CD4-positive, alpha-beta T cell (primary cell): Measurements from ENCODE around the gene BABAM2. TPM values are rescaled to one million over a fixed set of nuclear protein-coding genes. Genes with fewer than 3 reads are reported as not detected.

ENCODE experiments used
- ATAC-seq: fragments of 200-7000 bp; cut with Tn5 transposase; one replicate; pipeline ENCODE4 v1.10.0; 2022; ENCODE audit warnings: mild to moderate bottlenecking; ENCODE audit not compliant: poor library complexity
- CTCF ChIA-PET: fragments of 350-600 bp; sonication (Branson Sonifier 250); formaldehyde crosslinking; loops from one replicate; lab custom pipeline; 2021; ENCODE audit warnings: antibody characterized with exemption, inconsistent platforms; lab: Charles Lee
- POLR2A ChIA-PET: fragments of 350-600 bp; sonication (Branson Sonifier 250); formaldehyde crosslinking; loops from one replicate; lab custom pipeline; 2021; ENCODE audit warnings: antibody characterized with exemption, inconsistent platforms; lab: Charles Lee
- DNase-seq, 14 experiments: peaks; one replicate each; pipeline ENCODE4 v3.0.0-alpha.2; 2013 to 2020; ENCODE audit warnings: mixed read lengths in 2 of 14
- H3K27ac ChIP-seq, 2 donors: one replicate each; pipeline versions ENCODE4 v1.5.1 to v1.7.0; 2013; ENCODE audit warnings: low read length in 2 of 2, low read depth in 1 of 2, mild to moderate bottlenecking in 1 of 2
- H3K27me3 ChIP-seq, 2 experiments: 1 replicate in 1 of 2; 2 replicates in 1 of 2; pipeline versions ENCODE4 v1.6.1 to v1.7.0; 2013; ENCODE audit warnings: low read length in 2 of 2, control low read depth in 1 of 2, mild to moderate bottlenecking in 1 of 2, moderate library complexity in 1 of 2; ENCODE audit not compliant: insufficient read depth in 2 of 2, control insufficient read depth in 1 of 2
- H3K36me3 ChIP-seq: one replicate; pipeline ENCODE4 v1.6.1; 2013; ENCODE audit warnings: low read length, control low read depth; ENCODE audit not compliant: insufficient read depth
- H3K4me1 ChIP-seq: one replicate; pipeline ENCODE4 v1.6.1; 2013; ENCODE audit warnings: low read length, control low read depth; ENCODE audit not compliant: insufficient read depth
- H3K4me3 ChIP-seq: one replicate; pipeline ENCODE4 v1.5.1; 2013; ENCODE audit warnings: mild to moderate bottlenecking, low read length, moderate library complexity
- H3K9me3 ChIP-seq, 2 experiments: 1 replicate in 1 of 2; 2 replicates in 1 of 2; pipeline versions ENCODE4 v1.6.1 to v1.7.0; 2013; ENCODE audit warnings: low read length in 2 of 2, mild to moderate bottlenecking in 2 of 2, control low read depth in 1 of 2, moderate library complexity in 1 of 2; ENCODE audit not compliant: control insufficient read depth in 1 of 2, insufficient read depth in 1 of 2
- H3K27ac Mint-ChIP-seq: one replicate; pipeline ENCODE4 v1.8.0; 2020; ENCODE audit warnings: mixed read lengths
- H3K27me3 Mint-ChIP-seq: one replicate; pipeline ENCODE4 v1.8.0; 2021; ENCODE audit warnings: mixed read lengths
- H3K36me3 Mint-ChIP-seq: one replicate; pipeline ENCODE4 v1.8.0; 2021; ENCODE audit warnings: low read depth, mixed read lengths
- H3K4me1 Mint-ChIP-seq: one replicate; pipeline ENCODE4 v1.8.0; 2021; ENCODE audit warnings: low read depth, mixed read lengths
- H3K4me3 Mint-ChIP-seq: one replicate; pipeline ENCODE4 v1.8.0; 2020; ENCODE audit warnings: mild to moderate bottlenecking, mixed read lengths
- H3K9me3 Mint-ChIP-seq: one replicate; pipeline ENCODE4 v1.8.0; 2020; ENCODE audit warnings: mixed read lengths
- intact Hi-C, 2 experiments: fragments of 100-400 bp; cut with DNase I in 1 of 2; cut with micrococcal nuclease in 1 of 2; formaldehyde crosslinking; loops; one replicate each; pipeline versions ENCODE4 v1.15.1 to v1.9.0; 2023 to 2025; cut with DNase I, micrococcal nuclease
- total RNA-seq, 174 experiments: library from RNA in 2 of 174; stranded (reverse) in 2 of 174; gene quantifications; one replicate each; pipeline ENCODE4 v1.2.3 and lab custom pipeline; 2021 to 2026
- TF ChIP-seq, protein P1 (sequence below): fragments of 200-600 bp; IDR thresholded peaks from one replicate; pipeline ENCODE4 v1.8.0; 2022; ENCODE audit warnings: antibody characterized with exemption, mild to moderate bottlenecking

BABAM2 gene
- total RNA-seq, 2 experiments from 2014 or later = 29.2 to 32.8 TPM

DNA sequence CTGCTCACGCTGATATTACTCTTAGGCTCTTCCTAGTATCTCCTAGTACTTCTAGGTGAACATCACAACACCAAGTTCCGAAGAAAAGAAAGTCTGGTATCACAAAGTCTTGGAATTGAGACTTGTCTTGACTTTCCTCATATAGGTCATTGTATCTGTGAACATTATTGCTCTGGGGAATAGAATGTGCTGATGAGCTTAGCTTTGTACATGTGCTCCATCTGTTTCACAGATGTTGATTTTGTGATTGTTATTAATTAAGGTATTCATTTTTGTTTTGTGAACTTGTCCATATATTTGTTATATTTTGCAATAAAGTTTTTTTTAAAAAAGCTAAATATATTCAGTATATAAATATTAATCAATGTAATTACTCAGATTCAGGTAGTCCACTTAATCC, 111.7 kb downstream of the BABAM2 start:
- no peaks in the 10 kb centered on the region for H3K27me3 Mint-ChIP-seq
- H3K36me3 ChIP-seq = no peaks in the 10 kb centered on the region
- H3K4me3 ChIP-seq = no peak overlapping the region
- H3K4me1 Mint-ChIP-seq = peaks cover 9% of the 10 kb centered on the region
- no peak overlapping the region for H3K27ac Mint-ChIP-seq
- intact Hi-C loops = no loop called here
- H3K27me3 ChIP-seq = no peaks in the 10 kb centered on the region
- H3K9me3 Mint-ChIP-seq = no peaks in the 10 kb centered on the region
- POLR2A ChIA-PET = interaction anchor here (1.3 kb wide), 1 partner anchor 112 kb away, joined by 5 read pairs; the partner anchor contains the start of gene RBKS
- ATAC-seq = no peak
- no peak overlapping the region for H3K4me3 Mint-ChIP-seq
- no peaks in the 10 kb centered on the region for H3K4me1 ChIP-seq
- TF ChIP-seq, protein P1, sequence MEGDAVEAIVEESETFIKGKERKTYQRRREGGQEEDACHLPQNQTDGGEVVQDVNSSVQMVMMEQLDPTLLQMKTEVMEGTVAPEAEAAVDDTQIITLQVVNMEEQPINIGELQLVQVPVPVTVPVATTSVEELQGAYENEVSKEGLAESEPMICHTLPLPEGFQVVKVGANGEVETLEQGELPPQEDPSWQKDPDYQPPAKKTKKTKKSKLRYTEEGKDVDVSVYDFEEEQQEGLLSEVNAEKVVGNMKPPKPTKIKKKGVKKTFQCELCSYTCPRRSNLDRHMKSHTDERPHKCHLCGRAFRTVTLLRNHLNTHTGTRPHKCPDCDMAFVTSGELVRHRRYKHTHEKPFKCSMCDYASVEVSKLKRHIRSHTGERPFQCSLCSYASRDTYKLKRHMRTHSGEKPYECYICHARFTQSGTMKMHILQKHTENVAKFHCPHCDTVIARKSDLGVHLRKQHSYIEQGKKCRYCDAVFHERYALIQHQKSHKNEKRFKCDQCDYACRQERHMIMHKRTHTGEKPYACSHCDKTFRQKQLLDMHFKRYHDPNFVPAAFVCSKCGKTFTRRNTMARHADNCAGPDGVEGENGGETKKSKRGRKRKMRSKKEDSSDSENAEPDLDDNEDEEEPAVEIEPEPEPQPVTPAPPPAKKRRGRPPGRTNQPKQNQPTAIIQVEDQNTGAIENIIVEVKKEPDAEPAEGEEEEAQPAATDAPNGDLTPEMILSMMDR = no peak
- H3K27ac ChIP-seq = no peak overlapping the region
- CTCF ChIA-PET = no interaction called here
- no peaks in the 10 kb centered on the region for H3K9me3 ChIP-seq
- no peaks in the 10 kb centered on the region for H3K36me3 Mint-ChIP-seq
- no peak for DNase-seq

DNA sequence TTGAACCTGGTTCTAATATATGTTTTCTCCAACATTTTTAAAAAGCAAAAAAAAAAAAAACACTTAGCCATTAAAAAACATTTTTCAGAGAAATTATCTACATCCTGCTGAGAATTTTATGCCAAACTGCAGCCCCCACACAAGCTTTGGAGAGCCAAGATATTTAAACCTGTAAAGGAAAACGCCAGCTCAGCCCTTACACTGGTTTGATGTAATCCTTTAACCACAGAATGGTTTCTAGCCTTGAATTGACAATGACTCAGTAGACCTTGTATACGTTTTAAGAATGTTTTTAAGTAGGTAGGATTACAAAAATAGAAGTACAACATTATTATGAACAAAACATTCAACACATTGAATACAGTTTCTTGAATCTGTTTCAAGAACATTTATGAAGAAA, 113.6 kb downstream of the BABAM2 start:
- H3K9me3 ChIP-seq = no peaks in the 10 kb centered on the region
- Mint-ChIP-seq H3K4me3 (no peak overlapping the region), H3K36me3 (no peaks in the 10 kb centered on the region), H3K9me3 (no peaks in the 10 kb centered on the region), H3K4me1 (peaks cover 9% of the 10 kb centered on the region), H3K27me3 (no peaks in the 10 kb centered on the region), H3K27ac (no peak overlapping the region)
- H3K27me3 ChIP-seq = no peaks in the 10 kb centered on the region
- DNase-seq = peak in 1 of 14 experiments; percentile 7
- H3K27ac ChIP-seq = no peak overlapping the region
- H3K4me1 ChIP-seq = no peaks in the 10 kb centered on the region
- H3K4me3 ChIP-seq = no peak overlapping the region
- ChIA-PET CTCF (interaction anchor here (0.8 kb wide), 1 partner anchor 34 kb away, joined by 3 read pairs; no protein-coding TSS in a partner anchor), POLR2A (no interaction called here)
- ATAC-seq = no peak
- H3K36me3 ChIP-seq = no peaks in the 10 kb centered on the region
- intact Hi-C loops = no loop called here
- TF ChIP-seq, protein P1 = no peak

DNA sequence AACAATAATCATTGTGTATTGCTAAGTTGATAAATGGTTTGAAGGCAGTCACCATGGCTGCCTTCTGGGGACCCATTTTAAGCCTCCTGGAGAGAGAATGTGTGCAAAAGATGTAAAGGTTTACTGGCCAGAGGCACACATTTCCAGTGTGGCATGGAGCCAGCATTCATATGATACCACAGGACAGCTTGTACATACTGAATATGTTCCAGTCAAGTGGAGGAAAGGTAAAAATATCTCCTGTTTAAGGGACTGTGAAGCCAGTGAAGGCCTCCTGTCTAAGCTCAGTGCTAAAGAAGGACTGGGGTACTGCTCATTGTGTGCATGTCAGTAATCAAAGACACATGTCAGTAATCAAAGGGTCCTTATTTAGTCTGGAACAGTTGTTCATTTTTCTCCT, 119.2 kb downstream of the BABAM2 start:
- ChIA-PET POLR2A (no interaction called here), CTCF (no interaction called here)
- ATAC-seq = no peak
- TF ChIP-seq, protein P1 = no peak
- Mint-ChIP-seq H3K27me3 (no peaks in the 10 kb centered on the region), H3K4me3 (no peak overlapping the region), H3K4me1 (no peaks in the 10 kb centered on the region), H3K9me3 (no peaks in the 10 kb centered on the region), H3K27ac (no peak overlapping the region), H3K36me3 (no peaks in the 10 kb centered on the region)
- H3K9me3 ChIP-seq = no peaks in the 10 kb centered on the region
- intact Hi-C loops = no loop called here
- no peaks in the 10 kb centered on the region for H3K4me1 ChIP-seq
- H3K36me3 ChIP-seq = no peaks in the 10 kb centered on the region
- no peak overlapping the region for H3K4me3 ChIP-seq
- H3K27ac ChIP-seq = no peak overlapping the region
- DNase-seq = no peak
- H3K27me3 ChIP-seq = no peaks in the 10 kb centered on the region
